ENCODE data around the gene S100A16.

S100A16 gene

GRCh38 chr1:153626904-153627714, 14.2 kb upstream of the S100A16 start, which contains the start of gene S100A13:
S100A13 (minus strand) TSS chr1:153627505; CDS start chr1:153626472, 1,033 bp downstream.
- H3K4me3 ChIP-seq = peak within 1 kb of the TSS; percentile 50
- H3K9ac ChIP-seq (ENCODE audit: insufficient read length) = peak within 1 kb of the TSS; percentile 8
- no peak for TF ChIP-seq FOXP2 (optimal IDR thresholded peaks at IDR 0.05; ENCODE audit: control extremely low read depth, extremely low read length, insufficient read depth)
- peak; percentile 88 for TF ChIP-seq POLR2AphosphoS5 (IDR thresholded peaks at IDR 0.05; ENCODE audit: borderline replicate concordance, low read depth, low read length)
- no peaks in the 10 kb centered on the region for H3K36me3 ChIP-seq (ENCODE audit: insufficient read depth, low read length)
- H3K27ac ChIP-seq = peak within 1 kb of the TSS; percentile 33; the same call in 1 of the 2 replicates
- no peaks in the 10 kb centered on the region for H3K9me3 ChIP-seq (ENCODE audit: low read depth, low read length)
- DNase-seq (ENCODE audit: low read depth, low spot score) = no peak

- Histone ChIP-seq H3K27ac (no peak overlapping the region), H3K4me3 (no peak overlapping the region), H3K9me3 (ENCODE audit: low read depth, low read length) (no peaks in the 10 kb centered on the region), H3K36me3 (ENCODE audit: insufficient read depth, low read length) (no peaks in the 10 kb centered on the region), H3K9ac (ENCODE audit: insufficient read length) (no peak overlapping the region)
- TF ChIP-seq POLR2AphosphoS5 (IDR thresholded peaks at IDR 0.05; ENCODE audit: borderline replicate concordance, low read depth, low read length) (no peak), EZH2 (IDR thresholded peaks at IDR 0.05) (no peak), FOXP2 (optimal IDR thresholded peaks at IDR 0.05; ENCODE audit: control extremely low read depth, extremely low read length, insufficient read depth) (no peak)
- DNase-seq (ENCODE audit: low read depth, low spot score) = no peak
Measured at GRCh38 chr1:153626477-153626903, 13.6 kb upstream of the S100A16 start.

- no peak for DNase-seq (ENCODE audit: low read depth, low spot score)
- Histone ChIP-seq H3K27ac (no peak overlapping the region), H3K36me3 (ENCODE audit: insufficient read depth, low read length) (no peaks in the 10 kb centered on the region), H3K9me3 (ENCODE audit: low read depth, low read length) (no peaks in the 10 kb centered on the region), H3K4me3 (no peak overlapping the region), H3K9ac (ENCODE audit: insufficient read length) (no peak overlapping the region)
- TF ChIP-seq EZH2 (IDR thresholded peaks at IDR 0.05) (no peak), FOXP2 (optimal IDR thresholded peaks at IDR 0.05; ENCODE audit: control extremely low read depth, extremely low read length, insufficient read depth) (no peak), POLR2AphosphoS5 (IDR thresholded peaks at IDR 0.05; ENCODE audit: borderline replicate concordance, low read depth, low read length) (no peak)
Measured at GRCh38 chr1:153624965-153625611, 12.2 kb upstream of the S100A16 start.

- DNase-seq (ENCODE audit: low read depth, low spot score) = no peak
- Histone ChIP-seq H3K9me3 (ENCODE audit: low read depth, low read length) (no peaks in the 10 kb centered on the region), H3K36me3 (ENCODE audit: insufficient read depth, low read length) (no peaks in the 10 kb centered on the region), H3K9ac (ENCODE audit: insufficient read length) (no peak overlapping the region), H3K4me3 (no peak overlapping the region), H3K27ac (no peak overlapping the region)
- TF ChIP-seq FOXP2 (optimal IDR thresholded peaks at IDR 0.05; ENCODE audit: control extremely low read depth, extremely low read length, insufficient read depth) (no peak), POLR2AphosphoS5 (IDR thresholded peaks at IDR 0.05; ENCODE audit: borderline replicate concordance, low read depth, low read length) (no peak)
Measured at GRCh38 chr1:153623101-153623500, 10.2 kb upstream of the S100A16 start.

- H3K9me3 ChIP-seq (ENCODE audit: low read depth, low read length) = no peaks in the 10 kb centered on the region
- no peak for DNase-seq (ENCODE audit: low read depth, low spot score)
- H3K4me3 ChIP-seq = no peak overlapping the region
- H3K27ac ChIP-seq = no peak overlapping the region
- TF ChIP-seq EZH2 (IDR thresholded peaks at IDR 0.05) (no peak), POLR2AphosphoS5 (IDR thresholded peaks at IDR 0.05; ENCODE audit: borderline replicate concordance, low read depth, low read length) (no peak), FOXP2 (optimal IDR thresholded peaks at IDR 0.05; ENCODE audit: control extremely low read depth, extremely low read length, insufficient read depth) (no peak)
- no peaks in the 10 kb centered on the region for H3K36me3 ChIP-seq (ENCODE audit: insufficient read depth, low read length)
- no peak overlapping the region for H3K9ac ChIP-seq (ENCODE audit: insufficient read length)
Measured at GRCh38 chr1:153619171-153619570, 6.2 kb upstream of the S100A16 start.

GRCh38 chr1:153617663-153618062, 4.7 kb upstream of the S100A16 start:
- TF ChIP-seq FOXP2 (optimal IDR thresholded peaks at IDR 0.05; ENCODE audit: control extremely low read depth, extremely low read length, insufficient read depth) = no peak
- TF ChIP-seq EZH2 (IDR thresholded peaks at IDR 0.05) = no peak
- no peak for TF ChIP-seq POLR2AphosphoS5 (IDR thresholded peaks at IDR 0.05; ENCODE audit: borderline replicate concordance, low read depth, low read length)
- H3K9me3 ChIP-seq (ENCODE audit: low read depth, low read length) = no peaks in the 10 kb centered on the region
- no peak for DNase-seq (ENCODE audit: low read depth, low spot score)
- H3K36me3 ChIP-seq (ENCODE audit: insufficient read depth, low read length) = no peaks in the 10 kb centered on the region
- H3K4me3 ChIP-seq = no peak overlapping the region
- H3K9ac ChIP-seq (ENCODE audit: insufficient read length) = no peak overlapping the region
- no peak overlapping the region for H3K27ac ChIP-seq

GRCh38 chr1:153616917-153617311, 4.0 kb upstream of the S100A16 start:
- no peaks in the 10 kb centered on the region for H3K9me3 ChIP-seq (ENCODE audit: low read depth, low read length)
- no peak overlapping the region for H3K27ac ChIP-seq
- no peak overlapping the region for H3K9ac ChIP-seq (ENCODE audit: insufficient read length)
- no peak overlapping the region for H3K4me3 ChIP-seq
- H3K36me3 ChIP-seq (ENCODE audit: insufficient read depth, low read length) = no peaks in the 10 kb centered on the region
- TF ChIP-seq POLR2AphosphoS5 (IDR thresholded peaks at IDR 0.05; ENCODE audit: borderline replicate concordance, low read depth, low read length) = no peak
- TF ChIP-seq FOXP2 (optimal IDR thresholded peaks at IDR 0.05; ENCODE audit: control extremely low read depth, extremely low read length, insufficient read depth) = no peak
- no peak for TF ChIP-seq EZH2 (IDR thresholded peaks at IDR 0.05)
- DNase-seq (ENCODE audit: low read depth, low spot score) = no peak

- H3K27ac ChIP-seq = no peak within 1 kb of the TSS
- H3K36me3 ChIP-seq (ENCODE audit: insufficient read depth, low read length) = no peaks in the 10 kb centered on the region
- H3K9ac ChIP-seq (ENCODE audit: insufficient read length) = no peak within 1 kb of the TSS
- no peak for DNase-seq (ENCODE audit: low read depth, low spot score)
- H3K4me3 ChIP-seq = no peak within 1 kb of the TSS
- no peaks in the 10 kb centered on the region for H3K9me3 ChIP-seq (ENCODE audit: low read depth, low read length)
- TF ChIP-seq EZH2 (IDR thresholded peaks at IDR 0.05) (no peak), POLR2AphosphoS5 (IDR thresholded peaks at IDR 0.05; ENCODE audit: borderline replicate concordance, low read depth, low read length) (no peak)
Measured at GRCh38 chr1:153616144-153616916, 3.4 kb upstream of the S100A16 start, which contains the start of gene S100A14. S100A14 (minus strand) TSS chr1:153616325; CDS start chr1:153615858, 467 bp downstream.
